NCI-H69 (cell line): ENCODE data around the gene TRMT61A.

Source experiments
- DNase-seq: peaks from one replicate; lab custom pipeline; 2025; lab: John Stamatoyannopoulos, UW

The TRMT61A gene

DNA sequence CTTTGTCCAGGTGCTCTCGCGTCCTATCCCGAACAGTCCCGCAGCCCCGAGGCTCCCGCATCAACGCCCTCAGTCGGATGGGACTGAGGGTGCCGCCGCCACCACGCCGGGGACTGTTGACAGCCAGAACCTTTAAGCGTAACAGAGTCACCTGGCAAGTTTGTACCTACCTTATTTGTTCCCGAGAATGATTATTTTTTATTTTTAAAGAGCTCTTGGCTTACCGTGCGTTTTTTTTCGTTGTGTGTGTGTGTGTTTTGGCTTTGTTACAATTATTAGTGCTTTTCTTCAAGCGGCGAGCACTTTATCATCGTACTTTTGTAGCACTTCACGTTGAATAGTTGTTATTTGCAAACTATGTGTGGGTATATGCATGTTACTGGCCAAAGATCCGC is 34.2 kb downstream of the TRMT61A start:
- no peak for DNase-seq

DNA sequence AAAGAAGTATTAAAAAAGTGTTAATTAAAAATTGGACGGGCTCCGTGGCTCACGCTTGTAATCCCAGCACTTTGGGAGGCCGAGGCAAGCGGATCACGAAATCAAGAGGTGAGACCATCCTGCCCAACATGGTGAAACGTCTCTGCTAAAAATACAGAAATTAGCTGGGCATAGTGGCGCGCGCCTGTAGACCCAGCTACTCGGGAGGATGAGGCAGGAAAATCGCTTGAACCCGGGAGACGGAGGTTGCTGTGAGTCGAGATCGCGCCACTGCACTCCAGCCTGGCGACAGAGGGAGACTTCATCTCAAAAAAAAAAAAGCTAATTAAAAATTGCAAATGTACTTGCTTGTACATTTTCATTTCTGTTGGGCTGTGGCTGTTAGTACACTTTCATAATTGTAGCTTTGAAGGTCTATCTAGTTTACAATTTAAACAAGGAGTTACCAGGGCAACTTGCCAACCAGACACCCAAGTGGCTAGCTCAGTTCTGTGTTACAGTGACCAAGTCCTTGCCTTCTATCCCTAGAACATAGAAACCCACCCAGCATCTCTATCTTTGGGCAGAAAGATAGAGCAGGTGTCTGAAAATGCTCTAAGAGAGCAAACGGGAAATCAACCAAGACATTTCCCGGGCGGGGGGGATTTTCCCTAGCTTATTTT is 35.0 kb downstream of the TRMT61A start:
- DNase-seq: peak; percentile 55

DNA sequence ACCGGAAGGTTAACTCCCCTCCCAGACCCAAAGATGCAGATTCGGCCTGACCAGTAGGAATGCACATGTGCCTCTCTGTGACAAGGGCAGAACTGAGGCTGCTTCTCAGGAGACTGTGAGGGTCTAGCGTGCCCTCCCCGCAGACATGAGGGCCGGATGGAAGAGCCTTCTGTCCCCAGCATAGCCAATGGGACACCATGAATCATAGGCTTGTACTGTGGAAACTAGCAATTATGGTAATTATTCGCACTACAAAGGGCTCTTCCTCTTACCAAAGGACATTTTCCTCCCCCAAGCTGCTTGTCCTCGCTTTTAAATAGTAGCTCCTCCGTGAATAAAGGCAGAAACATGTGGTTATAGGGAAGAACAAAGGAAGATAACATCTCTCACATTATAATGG is 40.0 kb downstream of the TRMT61A start:
- DNase-seq: peak; percentile 98

DNA sequence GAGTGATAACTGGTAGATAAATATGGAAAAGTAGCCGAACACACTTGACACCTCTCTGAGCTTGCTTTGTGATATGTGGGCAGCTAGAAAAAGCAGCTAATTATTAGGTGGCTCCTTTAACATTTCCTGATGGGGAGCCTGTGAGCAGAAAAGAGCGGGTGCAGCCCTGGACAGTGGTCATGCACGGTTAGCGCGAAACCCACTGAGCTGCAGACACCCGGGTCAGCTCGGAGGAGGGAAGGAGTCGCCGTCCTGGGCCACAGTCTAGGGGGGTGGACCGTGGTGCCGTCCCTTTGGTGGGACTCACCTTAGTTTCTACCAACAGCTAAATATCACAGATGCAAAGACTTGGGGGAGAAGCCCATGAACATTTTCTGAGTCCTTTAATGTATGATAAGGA is 40.4 kb downstream of the TRMT61A start:
- DNase-seq: peak; percentile 87

DNA sequence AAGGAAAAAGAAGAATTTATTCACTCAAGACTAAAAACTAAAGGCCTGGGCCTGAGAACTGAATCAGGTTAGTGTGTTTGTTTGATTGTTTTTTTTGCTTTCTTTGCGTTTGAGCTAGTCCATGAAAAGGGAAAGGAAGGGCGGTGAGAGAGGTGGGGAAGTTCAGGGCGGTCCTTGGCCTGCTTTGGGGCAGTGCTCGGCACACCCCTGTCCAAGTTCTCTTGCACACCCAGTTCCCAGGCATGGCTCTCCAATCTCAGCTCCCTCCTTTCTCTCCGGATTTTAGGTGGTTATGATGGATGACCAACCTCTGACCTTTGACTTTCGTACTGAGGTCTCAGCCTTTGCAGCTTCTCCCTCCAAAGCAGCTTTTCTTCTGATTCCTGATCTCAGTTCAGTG is 45.1 kb downstream of the TRMT61A start:
- DNase-seq: no peak

DNA sequence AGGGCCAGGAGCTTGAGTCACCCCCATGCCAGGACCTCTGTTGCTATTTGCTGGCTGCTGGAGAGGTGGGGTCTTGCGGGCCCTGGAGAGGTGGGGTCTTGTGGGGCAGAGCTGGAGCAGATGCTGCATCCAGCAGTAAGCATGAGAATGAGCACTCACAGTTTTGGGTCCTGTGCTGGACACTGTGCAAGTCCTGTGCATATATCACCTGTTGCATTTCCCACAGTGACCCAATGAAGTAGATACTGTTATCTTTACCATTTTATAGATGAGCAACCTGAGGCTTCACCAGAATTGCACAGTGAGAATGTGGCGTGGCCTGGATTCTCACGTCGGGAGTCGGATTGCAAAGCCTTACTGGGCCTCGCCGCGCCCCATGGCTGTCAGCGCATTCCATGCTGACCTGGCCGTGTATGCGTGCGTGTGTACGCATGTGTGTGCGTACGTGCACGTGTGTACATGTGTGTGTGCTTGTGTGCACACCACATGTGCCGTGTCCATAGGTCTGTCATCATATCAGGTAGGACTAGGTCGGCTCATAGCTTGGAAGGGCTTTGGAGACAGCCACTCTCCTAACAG is 45.8 kb downstream of the TRMT61A start:
- DNase-seq: no peak

DNA sequence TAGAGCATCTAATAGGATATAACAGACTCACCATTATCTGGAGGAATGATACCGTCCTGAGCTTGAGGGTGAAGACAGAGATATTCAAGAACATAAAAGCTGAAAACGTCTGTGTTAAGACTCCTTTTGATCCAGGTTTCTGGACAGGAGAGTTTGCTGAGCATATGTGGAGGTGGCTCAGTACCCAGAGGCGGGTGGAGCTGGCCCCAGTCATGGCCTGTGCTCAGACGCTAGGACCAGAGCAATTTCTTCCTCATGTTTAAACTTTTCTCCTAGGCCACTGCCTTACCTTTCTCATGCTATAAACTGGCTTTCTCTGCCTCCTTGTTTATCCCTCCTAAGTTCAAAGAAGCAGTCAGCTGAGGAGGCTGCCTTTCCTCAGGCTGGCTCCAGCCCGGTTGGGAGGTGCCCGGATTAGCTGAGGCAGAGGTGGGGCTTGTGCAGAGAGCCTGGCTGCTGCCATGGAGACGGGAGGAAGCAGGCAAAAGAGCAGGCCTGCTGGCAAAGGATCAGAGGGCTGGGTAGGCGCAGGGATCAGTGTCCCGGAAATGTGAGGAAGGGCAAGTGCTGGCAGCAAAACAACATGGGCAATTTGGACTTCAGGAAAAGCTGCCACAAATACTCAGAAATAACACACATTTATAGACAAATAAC is 47.5 kb downstream of the TRMT61A start:
- peak; percentile 75 for DNase-seq

DNA sequence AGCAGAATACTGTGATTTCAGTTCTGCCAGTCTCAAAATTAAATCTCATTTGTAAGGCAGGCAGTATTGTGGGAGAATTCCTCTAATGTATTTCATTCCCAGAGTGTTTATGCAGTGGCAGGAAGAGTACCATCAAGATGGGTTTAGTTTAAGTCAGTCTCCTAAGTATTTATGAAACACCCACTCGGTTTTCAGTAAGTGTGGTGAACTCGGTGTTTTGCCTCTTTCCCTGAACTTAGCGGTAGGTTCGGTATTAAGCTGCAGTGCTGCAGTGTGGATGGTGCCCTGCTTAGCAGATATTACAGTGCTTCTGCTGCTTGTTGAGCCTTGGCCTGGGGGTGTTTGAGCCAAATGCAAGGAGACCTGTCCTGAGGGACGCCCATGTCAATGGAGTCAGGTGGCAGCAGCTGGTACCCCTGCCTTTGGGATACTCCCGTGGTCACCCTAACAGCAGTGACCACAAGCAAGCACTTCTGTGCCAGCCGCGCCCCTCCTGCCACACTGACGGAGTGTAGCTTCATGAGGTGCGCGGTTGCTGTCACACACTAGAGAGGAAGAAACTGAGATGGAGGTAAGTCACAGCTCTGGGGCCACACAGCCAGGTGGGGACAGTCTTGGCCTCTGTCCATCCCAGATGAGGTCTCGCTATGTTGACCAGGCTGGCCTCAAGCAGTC is 49.5 kb downstream of the TRMT61A start:
- no peak for DNase-seq

DNA sequence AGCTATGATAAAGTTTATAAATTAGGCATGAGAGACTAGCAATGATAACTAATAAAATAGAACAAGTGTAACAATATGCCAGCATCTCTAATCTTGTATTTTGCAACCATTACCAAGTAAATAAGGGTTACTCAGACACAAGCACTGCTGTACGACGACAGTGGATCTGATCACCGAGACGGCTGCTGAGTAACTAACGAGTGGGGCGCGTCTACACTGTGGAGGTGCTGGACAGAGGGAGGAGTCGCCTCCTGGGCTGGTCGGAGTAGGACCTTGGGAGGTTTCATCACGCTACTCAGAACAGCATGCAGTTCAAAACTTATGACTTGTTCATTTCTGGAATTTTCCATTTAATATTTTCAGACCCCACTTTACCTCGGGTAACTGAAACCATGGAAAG is 52.2 kb downstream of the TRMT61A start:
- no peak for DNase-seq

DNA sequence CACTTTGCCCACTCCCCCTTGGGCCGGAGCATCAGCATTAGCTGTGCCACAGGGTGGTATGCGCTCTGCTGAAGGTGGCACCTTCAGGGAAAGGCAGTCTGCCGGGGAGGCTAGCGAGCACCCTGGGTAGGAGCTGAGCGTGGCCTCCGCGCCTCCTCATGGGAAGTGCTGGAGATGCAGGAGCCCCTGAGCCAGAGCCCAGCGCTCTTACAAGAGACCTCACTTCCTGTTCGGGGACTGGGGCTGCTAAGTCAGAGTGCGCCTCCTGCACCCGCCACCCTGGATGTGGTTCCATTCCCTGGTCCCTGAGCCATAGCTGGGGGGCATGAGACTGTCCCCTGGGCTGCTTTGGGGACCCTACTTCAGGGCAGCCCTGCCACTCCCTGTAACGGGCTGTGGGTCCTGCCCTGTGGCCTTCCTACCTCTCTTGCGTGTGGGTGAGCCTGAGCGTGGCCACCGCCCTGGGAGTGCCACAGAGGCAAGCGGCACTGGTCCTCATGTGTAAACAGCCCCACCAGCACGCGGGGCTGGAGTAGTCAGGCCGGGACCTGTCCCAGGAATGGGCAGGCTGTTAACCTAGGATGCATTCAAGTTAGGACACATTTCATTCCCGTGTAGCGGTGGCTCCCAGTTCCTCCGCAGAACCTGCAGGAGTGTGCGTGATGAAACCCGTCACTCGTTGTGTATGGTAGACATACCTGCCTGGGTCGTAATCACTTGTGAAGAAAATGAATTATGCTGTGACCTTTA is 53.1 kb downstream of the TRMT61A start:
- DNase-seq: no peak

DNA sequence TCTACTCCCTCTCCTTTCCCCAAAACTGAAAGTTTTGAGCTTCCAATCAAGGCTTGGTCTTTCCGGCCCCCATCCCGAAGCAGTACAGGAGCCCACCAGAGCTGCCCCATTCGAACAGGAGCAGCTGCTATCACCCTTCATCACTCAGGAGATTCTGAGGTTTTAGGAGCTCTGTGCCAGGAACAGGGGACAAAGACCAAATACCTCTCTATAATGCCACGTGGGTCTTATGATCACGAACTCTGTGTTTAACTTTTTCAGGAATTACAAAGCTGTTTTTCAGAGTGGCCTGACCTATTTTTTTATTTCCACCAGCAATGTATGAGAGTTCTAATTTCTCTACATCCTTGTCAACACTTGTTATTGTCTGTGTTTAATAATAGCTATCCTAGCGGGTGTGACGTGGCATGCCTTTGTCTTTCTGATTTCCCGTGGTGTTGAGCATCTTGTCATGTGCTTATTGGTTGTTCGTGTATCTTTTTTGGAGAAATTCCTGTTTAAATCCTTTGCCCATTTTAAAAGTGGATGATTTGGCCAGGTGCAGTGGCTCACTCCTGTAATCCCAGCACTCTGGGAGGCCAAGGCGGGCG is 55.4 kb downstream of the TRMT61A start:
- no peak for DNase-seq
